ENCODE results near the gene REV3L. TPM values are rescaled to one million over a fixed set of nuclear protein-coding genes. Genes with fewer than 3 reads are reported as not detected.

REV3L gene
- total and polyA plus RNA-seq, 2 of the 8 experiments (the other 6 are each of a cell fraction or from before 2014, with no cell fraction given): 2.1 to 6.6 TPM

- TF ChIP-seq ZNF274 (IDR thresholded peaks at IDR 0.05; ENCODE audit: borderline replicate concordance, extremely low read depth, low read length) (no peak), PHF8 (conservative IDR thresholded peaks at IDR 0.05; ENCODE audit: low read depth, low read length) (no peak), JUND (IDR thresholded peaks at IDR 0.05; ENCODE audit: low read length) (no peak), SP2 (IDR thresholded peaks at IDR 0.05; ENCODE audit: low read length) (no peak)
Observed at GRCh38 chr6:111266276-111266675, 216.7 kb downstream of the REV3L start (continued).

Data from H1 (cell line).